ENCODE measurements around the gene MARK1. TPM values are rescaled to one million over a fixed set of nuclear protein-coding genes. Genes with fewer than 3 reads are reported as not detected.

MARK1 gene
- total RNA-seq, 4 donors from 2014 or later: 3.2 to 14.9 (median 11.0) TPM

GRCh38 chr1:220696863-220697231 is 168.9 kb downstream of the MARK1 start:
- Histone ChIP-seq H3K27ac (no peak overlapping the region), H3K36me3 (no peaks in the 10 kb centered on the region), H3K4me1 (no peaks in the 10 kb centered on the region), H3K9me3 (no peaks in the 10 kb centered on the region), H3K4me3 (no peak overlapping the region), H3K27me3 (no peaks in the 10 kb centered on the region)
- intact Hi-C loops (cut with DNase I; ENCODE audit: low total_unique reads): no loop called here
- no peak for DNase-seq
- TF ChIP-seq POLR2A (IDR thresholded peaks at IDR 0.05) (no peak), CTCF (IDR thresholded peaks at IDR 0.05) (no peak)

- no peak for DNase-seq
- H3K4me3 ChIP-seq: no peak overlapping the region
- H3K36me3 ChIP-seq: no peaks in the 10 kb centered on the region
- no peaks in the 10 kb centered on the region for H3K4me1 ChIP-seq
- no peaks in the 10 kb centered on the region for H3K27me3 ChIP-seq
- H3K27ac ChIP-seq: no peak overlapping the region
- intact Hi-C loops (cut with DNase I; ENCODE audit: low total_unique reads): no loop called here
- no peak for TF ChIP-seq POLR2A (IDR thresholded peaks at IDR 0.05)
- no peaks in the 10 kb centered on the region for H3K9me3 ChIP-seq
Measured at GRCh38 chr1:220697326-220697725, 169.4 kb downstream of the MARK1 start.

GRCh38 chr1:220698607-220699016 is 170.7 kb downstream of the MARK1 start:
- Histone ChIP-seq H3K4me3 (no peak overlapping the region), H3K9me3 (no peaks in the 10 kb centered on the region), H3K36me3 (no peaks in the 10 kb centered on the region), H3K27me3 (no peaks in the 10 kb centered on the region), H3K4me1 (no peaks in the 10 kb centered on the region), H3K27ac (no peak overlapping the region)
- no peak for TF ChIP-seq POLR2A (IDR thresholded peaks at IDR 0.05)
- TF ChIP-seq CTCF (IDR thresholded peaks at IDR 0.05): no peak
- intact Hi-C loops (cut with DNase I; ENCODE audit: low total_unique reads): no loop called here
- DNase-seq: no peak

GRCh38 chr1:220699044-220699443 is 171.1 kb downstream of the MARK1 start:
- Histone ChIP-seq H3K27me3 (no peaks in the 10 kb centered on the region), H3K36me3 (no peaks in the 10 kb centered on the region), H3K4me1 (no peaks in the 10 kb centered on the region), H3K9me3 (no peaks in the 10 kb centered on the region), H3K4me3 (no peak overlapping the region), H3K27ac (no peak overlapping the region)
- intact Hi-C loops (cut with DNase I; ENCODE audit: low total_unique reads): no loop called here
- no peak for TF ChIP-seq CTCF (IDR thresholded peaks at IDR 0.05)
- no peak for TF ChIP-seq POLR2A (IDR thresholded peaks at IDR 0.05)
- no peak for DNase-seq

GRCh38 chr1:220700556-220701179 is 172.7 kb downstream of the MARK1 start:
- no peak overlapping the region for H3K27ac ChIP-seq
- H3K4me3 ChIP-seq: no peak overlapping the region
- no peaks in the 10 kb centered on the region for H3K9me3 ChIP-seq
- intact Hi-C loops (cut with DNase I; ENCODE audit: low total_unique reads): no loop called here
- TF ChIP-seq CTCF (IDR thresholded peaks at IDR 0.05): no peak
- no peak for TF ChIP-seq POLR2A (IDR thresholded peaks at IDR 0.05)
- H3K4me1 ChIP-seq: no peaks in the 10 kb centered on the region
- no peaks in the 10 kb centered on the region for H3K36me3 ChIP-seq
- H3K27me3 ChIP-seq: no peaks in the 10 kb centered on the region
- DNase-seq: no peak

GRCh38 chr1:220701974-220702373 is 174.0 kb downstream of the MARK1 start:
- Histone ChIP-seq H3K36me3 (no peaks in the 10 kb centered on the region), H3K4me1 (no peaks in the 10 kb centered on the region), H3K4me3 (no peak overlapping the region), H3K27ac (no peak overlapping the region), H3K27me3 (no peaks in the 10 kb centered on the region), H3K9me3 (no peaks in the 10 kb centered on the region)
- no peak for DNase-seq
- TF ChIP-seq POLR2A (IDR thresholded peaks at IDR 0.05) (no peak), CTCF (IDR thresholded peaks at IDR 0.05) (no peak)
- intact Hi-C loops (cut with DNase I; ENCODE audit: low total_unique reads): no loop called here
